GM18907 (cell line): ENCODE data around the gene RHEBL1.

Source experiments
- ATAC-seq: cut with Tn5 transposase; IDR thresholded peaks from one replicate; pipeline ENCODE4 v1.9.1; 2021; ENCODE audit warnings: mild to moderate bottlenecking, moderate library complexity; ENCODE audit not compliant: unreplicated experiment

RHEBL1 gene

DNA sequence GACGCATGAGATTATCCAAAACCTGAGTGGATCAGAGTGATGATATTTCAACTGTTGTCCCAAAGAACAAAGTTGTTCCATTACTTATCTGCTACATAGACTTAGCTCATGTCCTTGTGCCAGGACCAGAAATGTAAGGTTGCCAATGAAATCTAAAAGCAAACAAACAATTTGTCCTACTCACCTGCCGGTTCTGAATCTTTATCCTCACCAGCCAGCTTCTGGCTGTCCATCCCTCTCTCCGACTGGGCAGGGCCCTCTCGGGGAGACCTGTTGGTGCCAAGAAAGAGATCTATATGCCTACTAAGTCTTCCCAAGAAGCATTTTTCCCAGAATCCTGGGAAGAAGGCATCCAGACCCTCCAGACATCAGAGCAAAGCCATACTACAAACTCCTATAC is 14.7 kb downstream of the RHEBL1 start:
- no peak for ATAC-seq

DNA sequence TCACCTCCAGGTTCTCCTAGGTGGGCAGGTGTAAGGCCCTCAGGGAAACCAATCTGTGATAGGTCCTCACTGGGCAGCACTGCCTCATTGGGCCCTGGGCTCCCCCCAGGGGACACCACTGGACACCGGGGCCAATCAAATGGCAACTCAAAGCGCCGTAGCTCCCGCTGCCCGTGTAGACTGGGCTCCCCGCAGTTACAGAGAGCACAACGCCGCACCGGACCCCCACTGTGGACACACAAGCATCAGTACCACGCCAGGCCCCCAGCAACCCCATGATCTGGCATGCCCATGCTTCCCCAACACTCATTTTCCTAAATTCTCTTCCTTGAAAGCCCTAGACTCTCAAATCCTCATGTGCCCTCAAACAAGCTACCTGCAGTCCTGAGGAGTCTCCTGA is 15.3 kb downstream of the RHEBL1 start:
- ATAC-seq = no peak

DNA sequence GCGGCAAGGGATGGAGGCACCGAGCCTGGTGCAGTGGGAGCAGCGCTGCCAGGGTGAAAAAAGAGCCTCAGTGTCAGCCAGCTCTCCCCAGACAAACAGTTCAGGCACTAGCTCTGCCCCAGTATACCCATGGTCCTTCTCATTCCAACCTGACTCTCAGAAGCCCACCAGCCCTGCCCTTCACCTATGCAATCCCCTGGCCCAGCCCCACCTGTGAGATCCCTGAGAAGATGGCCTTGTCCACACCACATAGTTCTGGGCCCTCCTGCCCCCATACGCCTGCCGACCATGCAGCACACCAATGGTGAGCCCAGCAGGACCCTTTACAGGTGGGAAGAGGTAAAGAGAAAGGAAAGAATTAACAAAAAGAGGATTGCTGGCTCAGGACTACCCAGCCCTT is 15.7 kb downstream of the RHEBL1 start:
- ATAC-seq = no peak

DNA sequence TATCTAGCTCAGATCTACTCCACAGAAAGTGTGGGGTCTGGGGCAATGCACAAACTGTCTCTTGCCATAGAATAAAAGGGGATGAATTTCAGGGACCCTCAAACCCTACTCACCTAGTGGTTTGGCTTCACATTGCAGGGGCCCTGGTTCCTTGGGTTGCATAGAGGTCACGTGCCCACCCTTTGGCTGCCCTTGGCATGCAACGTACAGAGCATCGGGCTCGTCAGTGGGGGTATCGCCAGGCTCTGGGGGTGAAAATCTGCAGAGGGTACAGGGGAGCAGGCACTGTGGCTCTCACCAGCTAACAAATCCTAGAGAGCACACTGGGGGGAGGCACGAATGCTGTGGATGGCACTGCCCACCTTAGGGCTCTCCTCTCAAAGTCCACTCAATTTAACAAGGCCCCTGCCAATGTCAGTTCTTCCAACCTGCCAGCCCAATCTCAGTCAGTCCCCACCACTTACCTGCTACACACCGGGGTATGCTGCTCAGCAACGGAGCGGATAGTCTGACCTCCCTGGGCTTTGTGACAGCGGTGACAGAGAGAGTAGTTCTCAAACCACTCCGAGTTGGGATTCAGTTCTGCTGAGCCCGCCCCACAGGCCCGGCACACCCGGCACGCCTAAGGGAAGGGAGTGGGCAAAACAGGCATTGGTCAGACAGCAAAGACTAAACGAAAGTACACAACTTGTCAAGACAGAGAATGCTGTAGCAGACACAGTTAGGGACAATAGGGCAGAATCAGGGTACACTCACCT is 17.1 kb downstream of the RHEBL1 start:
- ATAC-seq = no peak

DNA sequence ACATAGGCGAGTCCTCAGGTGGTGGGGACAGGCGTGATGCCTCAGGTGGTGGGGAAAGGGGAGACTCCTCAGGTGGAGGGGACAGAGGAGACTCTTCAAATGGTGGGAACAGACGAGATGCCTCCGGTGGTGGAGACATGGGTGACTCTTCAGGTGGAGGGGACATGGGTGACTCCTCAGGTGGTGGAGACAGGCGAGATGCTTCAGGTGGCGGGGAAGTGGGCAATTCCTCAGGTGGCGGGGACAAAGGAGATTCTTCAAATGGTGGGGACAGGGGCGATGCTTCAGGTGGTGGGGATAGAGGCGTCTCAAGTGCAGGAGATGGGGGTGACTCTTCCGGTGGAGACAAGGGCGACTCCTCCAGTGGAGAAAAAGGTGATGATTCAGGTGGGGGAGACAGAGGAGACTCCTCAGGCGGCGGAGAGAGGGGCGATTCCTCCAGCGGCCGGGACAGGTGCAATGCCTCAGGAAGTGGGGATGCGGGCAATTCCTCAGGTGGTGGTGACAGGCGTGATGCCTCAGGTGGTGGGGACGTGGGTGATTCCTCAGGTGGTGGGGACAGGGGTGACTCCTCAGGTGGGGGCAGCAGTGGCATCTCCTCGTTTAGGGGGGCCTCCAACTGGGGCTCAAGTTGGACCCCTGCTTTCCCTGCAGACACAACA is 17.9 kb downstream of the RHEBL1 start:
- no peak for ATAC-seq

DNA sequence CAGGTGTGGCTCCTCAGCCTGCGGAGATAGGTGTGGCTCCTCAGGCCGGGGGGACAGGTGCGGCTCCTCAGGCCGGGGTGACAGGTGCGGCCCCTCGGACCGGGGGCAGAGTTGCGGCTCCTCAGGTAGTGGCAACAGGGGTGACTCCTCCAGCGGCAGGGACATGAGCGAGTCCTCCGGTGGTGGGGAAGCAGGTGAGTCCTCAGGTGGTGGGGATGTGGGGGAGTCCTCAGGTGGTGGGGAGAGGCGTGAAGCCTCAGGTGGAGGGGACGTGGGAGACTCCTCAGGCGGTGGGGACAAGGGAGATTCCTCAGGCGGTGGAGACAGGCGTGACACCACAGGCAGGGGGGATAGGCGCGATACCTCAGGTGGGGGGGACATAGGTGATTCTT is 18.4 kb downstream of the RHEBL1 start:
- no peak for ATAC-seq

DNA sequence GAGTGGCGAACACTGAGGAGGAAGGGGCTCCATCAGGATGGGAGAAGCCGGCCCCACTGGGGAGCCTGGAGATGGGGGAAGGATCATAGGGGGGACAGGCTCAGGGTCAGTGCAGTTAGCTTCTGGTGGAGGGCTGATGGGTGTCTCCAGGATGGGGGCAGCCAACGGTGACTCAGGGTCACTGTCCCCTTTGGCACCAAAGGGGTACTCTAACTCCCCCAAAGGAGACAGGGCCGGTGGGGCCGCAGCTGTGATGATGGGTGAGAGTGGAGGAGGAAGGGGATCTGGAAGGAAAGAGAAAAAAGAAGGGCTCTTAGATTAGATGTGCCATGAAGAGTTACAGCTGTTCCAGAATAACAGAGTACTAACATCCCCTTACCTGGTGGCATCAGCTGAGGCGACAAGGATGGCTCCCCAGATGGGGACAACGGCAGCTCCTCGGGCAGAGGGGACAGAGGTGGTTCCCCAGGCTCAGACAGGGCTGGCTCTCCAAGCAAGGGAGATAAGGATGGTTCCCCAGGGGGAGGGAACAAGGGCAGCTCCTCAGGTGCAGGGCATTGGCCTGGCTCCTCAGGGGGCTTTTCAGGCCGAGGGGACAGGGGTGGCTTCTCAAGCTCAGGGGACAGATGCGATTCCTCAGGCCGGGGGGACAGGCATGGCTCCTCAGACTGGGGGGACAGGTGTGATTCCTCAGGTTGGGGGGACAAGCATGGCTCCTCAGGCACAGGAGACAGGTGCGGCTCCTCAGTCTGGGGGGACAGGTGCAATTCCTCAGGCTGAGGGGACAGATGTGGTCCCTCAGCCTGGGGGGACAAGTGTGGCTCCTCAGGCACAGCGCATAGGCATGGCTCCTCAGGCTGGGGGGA is 19.0 kb downstream of the RHEBL1 start:
- no peak for ATAC-seq

DNA sequence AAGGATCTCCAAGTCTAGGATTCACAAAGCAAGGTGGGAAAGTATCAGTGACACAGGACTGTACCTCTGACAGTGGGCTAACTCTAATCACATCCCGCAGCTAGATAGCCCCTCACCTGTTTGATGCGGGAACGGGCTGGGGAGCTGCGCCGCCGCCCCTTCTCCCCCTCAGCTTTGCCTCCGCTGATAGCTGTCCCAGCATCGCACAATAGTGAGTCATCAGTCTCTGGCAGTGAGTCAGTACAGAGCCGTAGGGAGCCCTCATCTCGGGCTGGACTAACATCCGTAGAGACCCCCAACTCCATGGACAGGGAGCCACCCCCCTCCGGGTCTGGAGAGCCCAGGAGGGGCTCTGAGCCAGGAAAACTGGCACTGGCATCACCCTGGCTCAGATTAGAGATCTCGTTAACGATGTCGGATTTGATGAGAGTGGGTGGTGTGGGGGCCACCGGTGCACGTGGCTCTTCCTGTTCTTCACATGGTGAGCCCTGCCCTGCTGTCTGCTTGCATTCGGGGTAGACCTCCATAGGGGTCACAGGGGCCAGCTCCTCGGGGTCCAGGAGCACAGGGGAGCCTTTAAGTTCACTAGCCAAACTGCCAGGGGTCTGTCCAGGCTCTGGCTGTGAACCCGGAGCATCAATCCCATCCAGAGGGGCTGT is 20.1 kb downstream of the RHEBL1 start:
- ATAC-seq = no peak

DNA sequence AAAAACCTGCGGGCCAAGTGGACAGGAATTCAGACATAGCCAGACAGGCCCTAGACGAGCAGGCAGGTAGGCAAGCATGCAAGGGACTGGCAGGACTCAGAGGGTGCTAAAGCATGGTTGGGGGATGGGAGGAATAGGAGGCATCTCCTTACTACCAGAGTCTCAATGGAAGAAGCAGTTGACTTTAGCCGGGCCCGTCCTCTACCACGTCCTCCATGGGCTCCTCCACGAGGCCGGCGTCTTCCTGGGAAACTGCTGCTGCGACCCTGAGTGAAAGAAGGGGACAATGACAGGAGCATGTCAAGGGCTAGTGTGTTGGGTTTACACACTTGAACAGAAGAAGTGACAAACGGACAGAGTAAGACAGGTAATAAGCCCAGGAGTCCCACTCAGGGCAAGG is 20.8 kb downstream of the RHEBL1 start:
- ATAC-seq = no peak

DNA sequence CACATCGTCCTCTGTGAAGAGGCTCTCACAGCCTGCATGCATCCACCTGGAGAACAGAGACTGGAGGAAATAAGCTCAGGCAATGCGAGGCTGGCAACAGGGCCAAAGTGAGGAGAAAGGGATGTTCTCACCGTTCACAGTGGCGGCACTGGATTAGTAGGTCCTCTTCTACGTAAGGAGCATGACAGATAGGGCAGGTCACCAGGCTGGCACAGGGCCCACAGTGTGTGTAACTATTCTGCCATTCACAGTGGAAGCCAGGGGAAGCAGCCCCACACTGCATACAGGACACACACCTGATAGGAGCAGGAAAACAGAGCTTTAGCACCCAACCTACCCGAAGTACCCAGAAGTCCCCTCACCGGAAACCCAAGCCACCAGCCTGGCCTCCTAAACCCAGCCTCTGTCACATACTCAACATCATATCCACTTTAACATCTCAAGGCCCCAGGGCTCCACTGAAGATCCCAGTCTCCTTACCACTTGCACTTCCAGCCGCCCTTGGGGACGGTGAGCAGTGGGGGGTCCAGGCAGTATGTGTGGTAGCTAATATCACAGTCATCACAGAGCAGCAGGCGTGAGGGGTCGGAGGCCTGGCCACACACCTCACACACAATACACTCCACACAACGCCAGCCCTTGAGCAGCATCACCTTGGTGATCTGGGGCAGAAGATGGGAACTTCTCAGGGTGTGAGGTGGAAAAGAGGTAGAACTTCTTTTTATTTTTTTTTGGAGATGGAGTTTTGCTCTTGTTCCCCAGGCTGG is 23.5 kb downstream of the RHEBL1 start:
- no peak for ATAC-seq

DNA sequence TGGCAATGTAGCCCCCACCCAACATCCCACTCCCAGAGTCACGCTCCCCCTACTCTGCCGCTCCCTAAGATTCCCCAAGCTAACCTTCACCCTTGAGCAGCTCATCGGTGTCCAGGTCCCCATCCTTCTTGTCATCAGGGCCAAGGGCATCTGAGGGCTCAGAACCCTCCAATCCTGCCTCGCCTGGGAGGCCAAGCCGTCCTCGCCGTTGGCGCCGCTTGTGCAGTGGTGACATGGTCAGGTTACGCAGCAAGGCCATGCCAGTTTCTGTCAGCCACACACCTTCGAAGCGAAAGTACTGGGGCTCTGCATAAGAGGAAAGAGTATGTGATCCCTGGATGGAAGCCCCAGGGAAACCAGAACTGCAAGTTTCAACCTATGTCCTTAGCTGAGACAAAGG is 25.1 kb downstream of the RHEBL1 start:
- ATAC-seq = no peak

DNA sequence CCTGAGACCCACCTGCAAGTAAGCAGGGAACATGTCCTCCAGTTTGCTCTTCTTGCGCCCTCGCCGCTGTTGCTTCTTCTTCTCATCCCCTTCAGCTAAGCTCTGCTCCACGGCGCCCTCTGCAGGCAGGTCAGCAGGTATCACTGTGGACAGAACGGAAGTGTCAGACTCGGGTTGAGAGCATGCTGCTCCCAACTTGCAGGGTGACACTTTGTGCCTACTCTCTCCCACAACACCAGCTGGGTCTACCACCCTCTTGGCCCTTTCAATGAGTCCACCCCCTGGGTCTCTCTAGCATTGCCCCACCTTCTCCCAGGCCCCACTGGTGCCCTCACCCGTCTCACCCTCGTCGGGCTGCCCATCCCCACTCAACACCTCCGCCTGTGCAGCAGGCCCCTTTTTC is 25.9 kb downstream of the RHEBL1 start:
- no peak for ATAC-seq

DNA sequence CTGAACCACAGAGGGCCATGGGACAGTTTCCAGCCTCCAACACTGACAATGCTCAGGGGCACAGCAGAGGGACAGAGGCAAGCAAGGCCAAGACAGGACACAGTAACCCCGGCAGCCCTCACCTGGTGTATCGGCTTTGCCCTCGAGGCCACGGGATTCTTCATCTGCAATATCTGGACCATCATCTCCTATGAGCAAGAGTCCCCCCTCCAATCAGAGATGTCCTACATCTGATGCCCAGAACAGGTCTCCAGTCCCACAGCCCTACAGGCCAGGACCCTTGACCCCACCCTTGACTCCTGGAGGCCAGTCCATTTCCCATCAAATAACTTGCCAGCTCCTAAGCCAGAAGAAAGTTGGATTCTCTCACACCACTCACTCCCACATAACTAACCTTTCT is 26.5 kb downstream of the RHEBL1 start:
- ATAC-seq = no peak

DNA sequence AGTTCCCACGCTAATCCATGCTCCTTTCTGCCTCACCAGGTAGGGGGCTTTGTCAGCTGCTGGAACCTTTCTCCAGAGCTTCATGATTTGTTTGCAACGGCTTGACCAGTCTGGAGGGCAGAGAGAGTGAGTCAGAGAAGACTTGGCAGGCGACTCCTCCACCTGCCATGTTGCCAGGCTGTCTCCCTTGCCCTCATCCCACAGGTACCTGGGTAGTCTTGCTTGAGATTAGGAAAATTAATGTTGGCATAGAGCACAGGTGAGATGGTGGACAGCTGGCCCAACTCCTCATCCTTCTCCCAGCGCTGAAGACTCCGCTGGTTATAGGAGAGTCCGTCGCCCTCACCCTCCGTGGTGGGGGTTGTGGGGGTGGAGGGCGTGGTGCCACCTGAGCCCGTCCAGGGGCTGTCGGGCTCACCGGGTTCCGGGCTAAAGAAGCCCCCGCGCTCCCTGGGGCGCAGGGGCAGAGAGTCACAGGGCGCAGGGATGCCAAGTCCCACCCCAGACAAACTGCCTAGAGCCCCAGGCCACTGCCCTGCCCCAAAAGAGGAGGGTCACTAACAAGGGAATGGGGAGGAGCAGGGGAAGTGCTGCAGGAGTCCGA is 27.8 kb downstream of the RHEBL1 start:
- no peak for ATAC-seq

DNA sequence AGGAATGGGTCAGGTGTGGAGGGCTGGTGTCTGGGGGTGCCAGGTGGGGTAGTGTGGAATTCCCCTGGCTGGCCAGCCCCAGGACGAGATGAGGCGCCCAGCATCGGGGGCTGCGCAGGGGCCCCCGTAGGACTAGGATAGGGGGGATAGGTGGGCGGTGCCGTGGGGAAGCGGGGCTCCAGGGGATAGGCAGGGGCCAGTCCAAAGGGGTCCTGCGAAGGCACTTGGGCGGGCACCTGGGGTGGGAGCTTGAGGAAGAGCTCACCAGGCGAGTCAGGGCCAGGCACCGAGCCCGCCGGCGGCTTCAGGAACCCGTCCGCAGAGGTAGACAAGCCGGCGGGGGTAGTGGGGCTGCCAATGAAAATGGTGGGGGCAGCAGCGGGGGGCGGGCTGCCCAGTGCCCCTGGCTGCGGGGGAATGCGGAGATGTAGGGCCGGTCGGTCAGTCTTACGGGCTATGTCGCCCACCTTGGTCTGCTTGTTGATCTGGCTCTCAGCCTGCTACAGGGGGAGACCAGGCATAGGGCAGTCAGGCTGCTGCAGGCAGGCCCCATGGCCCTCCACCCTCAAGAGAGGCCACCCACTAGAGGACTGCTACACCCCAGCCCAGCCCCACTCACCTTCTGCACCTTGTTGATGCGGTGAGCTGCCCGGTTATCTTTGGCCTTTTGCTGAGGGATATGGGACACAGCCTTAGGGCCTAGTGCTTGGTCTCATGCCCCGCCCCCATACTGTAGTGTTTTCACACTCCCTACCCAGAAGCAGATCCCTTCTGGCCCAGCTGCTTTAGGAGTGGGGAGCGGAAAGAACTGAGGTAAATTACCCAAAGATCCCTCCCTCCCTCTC is 28.5 kb downstream of the RHEBL1 start:
- no peak for ATAC-seq

DNA sequence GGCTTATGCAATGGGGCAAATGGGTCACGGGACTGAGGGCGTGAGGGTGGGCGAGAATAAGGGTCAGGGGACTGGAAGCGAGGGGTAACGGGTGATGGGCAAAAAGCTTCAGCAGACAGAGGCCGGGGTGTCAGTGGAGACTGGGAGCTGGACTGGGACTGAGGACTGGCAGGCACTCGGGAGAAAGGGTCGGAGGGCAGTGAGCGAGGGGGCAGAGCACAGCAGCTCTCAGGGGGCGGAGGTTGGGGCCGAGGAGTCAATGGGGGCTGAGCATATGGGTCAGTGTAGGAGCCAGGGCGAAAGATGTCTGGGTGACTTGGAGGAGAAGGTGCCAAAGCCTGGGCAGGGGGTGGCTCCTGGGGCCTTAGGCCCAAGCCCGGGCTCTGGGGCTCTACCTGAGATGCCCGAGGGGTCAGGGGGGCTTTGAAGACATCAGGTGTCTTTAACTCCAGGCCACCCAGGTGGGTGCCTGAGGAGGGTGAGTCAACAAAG is 29.4 kb downstream of the RHEBL1 start:
- ATAC-seq = no peak

DNA sequence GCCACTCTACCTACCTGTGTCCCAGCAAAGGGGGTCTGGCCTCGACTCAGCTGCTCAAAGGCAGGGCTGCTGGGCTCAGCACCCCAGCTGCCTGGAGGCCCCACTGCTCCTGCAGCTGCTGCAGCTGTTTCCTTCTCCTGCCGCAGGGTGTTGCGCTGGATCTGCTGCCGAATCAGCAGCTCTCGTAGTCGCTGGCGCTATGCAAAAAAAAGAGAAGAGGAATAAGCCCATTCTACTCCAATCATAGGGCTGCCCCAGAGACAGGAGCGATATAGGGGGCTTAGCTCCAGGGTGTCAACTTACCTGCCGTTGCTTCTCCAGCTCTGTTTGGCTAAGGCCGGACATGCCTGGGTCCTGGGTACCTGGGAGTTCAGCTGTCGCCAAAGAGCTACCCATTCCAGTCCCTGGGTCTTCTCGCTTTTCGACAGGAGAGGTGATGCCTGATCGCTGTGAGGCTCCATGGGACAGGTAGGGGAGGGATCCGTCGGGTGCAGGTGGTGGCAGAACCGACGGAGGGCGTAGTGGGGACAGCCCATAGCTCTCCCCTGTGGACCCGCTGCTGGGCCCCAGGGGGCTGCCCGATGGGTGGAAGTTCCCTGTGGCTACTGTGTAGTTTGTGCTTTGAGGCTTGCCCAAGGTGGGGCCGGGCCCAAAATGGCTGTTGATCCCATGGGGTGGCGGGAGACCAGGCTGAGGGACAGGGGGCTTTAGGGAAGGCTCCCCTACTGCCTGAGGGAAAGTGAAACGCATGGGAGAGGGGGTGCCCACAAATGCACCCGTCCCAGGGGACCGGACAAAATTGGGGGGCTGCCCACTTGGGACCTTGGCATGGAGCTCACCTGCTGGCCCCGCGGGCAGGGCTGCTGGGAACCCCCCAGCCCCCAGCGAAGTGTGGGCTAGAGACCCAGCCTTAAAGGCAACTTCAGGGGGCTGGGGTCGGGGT is 30.1 kb downstream of the RHEBL1 start:
- no peak for ATAC-seq
